Testis (tissue), 2 donors: ENCODE data around the gene C1orf21.

Experiments used
- POLR2A ChIP-seq: fragments of 450-650 bp; IDR thresholded peaks from one replicate; pipeline ENCODE4 v1.6.1; 2017; ENCODE audit warnings: antibody characterized with exemption, mild to moderate bottlenecking, moderate library complexity
- TF ChIP-seq, protein P1 (sequence below), 3 experiments: fragments of 450-650 bp in 2 of 3; fragments of 200-600 bp in 1 of 3; sonication (generic) in 1 of 3; IDR thresholded peaks; one replicate each; pipeline ENCODE4 v1.5.1; 2016 to 2019; ENCODE audit warnings: antibody characterized with exemption in 3 of 3, mild to moderate bottlenecking in 2 of 3, moderate library complexity in 1 of 3

DNA sequence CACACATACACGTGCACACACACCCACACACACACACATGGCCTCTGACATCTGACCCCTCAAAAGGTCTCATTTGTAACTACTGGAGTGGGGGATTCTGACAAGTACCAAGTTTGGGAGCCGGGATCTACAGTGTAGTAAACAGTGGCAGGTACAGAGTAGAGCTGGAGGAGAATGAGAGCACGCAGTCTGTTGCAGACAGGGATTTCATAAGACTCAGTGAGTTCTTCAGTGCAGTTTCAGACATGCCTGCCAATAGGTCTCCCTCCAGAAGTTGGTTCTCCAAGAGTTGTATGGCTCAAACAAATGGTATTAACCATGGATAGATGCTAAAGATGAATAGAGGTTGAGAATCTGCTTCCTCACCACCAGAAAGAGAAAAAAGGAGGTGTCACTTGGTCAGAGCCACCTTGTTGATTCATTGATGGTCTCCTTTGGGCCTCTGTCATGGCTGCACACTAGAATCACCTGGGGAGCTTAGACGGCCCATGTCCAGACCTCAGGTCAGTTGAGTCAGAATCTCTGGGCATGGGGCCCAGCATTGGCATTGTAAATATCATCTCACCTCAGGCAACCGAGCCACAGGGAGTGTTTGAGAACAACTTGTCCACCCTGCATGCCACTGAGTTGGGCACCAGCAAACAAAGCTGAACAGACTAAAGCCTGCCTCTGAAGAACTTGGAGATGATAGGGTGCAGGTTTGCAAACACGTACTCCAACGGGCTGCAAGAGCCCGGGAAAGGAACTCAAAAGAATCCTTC lies 245.8 kb downstream of the C1orf21 start:
- TF ChIP-seq, protein P1, sequence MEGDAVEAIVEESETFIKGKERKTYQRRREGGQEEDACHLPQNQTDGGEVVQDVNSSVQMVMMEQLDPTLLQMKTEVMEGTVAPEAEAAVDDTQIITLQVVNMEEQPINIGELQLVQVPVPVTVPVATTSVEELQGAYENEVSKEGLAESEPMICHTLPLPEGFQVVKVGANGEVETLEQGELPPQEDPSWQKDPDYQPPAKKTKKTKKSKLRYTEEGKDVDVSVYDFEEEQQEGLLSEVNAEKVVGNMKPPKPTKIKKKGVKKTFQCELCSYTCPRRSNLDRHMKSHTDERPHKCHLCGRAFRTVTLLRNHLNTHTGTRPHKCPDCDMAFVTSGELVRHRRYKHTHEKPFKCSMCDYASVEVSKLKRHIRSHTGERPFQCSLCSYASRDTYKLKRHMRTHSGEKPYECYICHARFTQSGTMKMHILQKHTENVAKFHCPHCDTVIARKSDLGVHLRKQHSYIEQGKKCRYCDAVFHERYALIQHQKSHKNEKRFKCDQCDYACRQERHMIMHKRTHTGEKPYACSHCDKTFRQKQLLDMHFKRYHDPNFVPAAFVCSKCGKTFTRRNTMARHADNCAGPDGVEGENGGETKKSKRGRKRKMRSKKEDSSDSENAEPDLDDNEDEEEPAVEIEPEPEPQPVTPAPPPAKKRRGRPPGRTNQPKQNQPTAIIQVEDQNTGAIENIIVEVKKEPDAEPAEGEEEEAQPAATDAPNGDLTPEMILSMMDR (IDR thresholded peaks at IDR 0.05), result no peak
- no peak for TF ChIP-seq POLR2A
